ENCODE measurements around the gene TEF. TPM values are rescaled to one million over a fixed set of nuclear protein-coding genes. Genes with fewer than 3 reads are reported as not detected.

TEF gene
- total RNA-seq, 1 donor from 2014 or later, result 11.4 TPM

GRCh38 chr22:41442240-41442792 lies 60.6 kb downstream of the TEF start:
- peaks cover 11% of the 10 kb centered on the region for H3K4me1 Mint-ChIP-seq (ENCODE audit: low read depth)
- H3K27ac Mint-ChIP-seq, result no peak overlapping the region
- TF ChIP-seq, protein P1, sequence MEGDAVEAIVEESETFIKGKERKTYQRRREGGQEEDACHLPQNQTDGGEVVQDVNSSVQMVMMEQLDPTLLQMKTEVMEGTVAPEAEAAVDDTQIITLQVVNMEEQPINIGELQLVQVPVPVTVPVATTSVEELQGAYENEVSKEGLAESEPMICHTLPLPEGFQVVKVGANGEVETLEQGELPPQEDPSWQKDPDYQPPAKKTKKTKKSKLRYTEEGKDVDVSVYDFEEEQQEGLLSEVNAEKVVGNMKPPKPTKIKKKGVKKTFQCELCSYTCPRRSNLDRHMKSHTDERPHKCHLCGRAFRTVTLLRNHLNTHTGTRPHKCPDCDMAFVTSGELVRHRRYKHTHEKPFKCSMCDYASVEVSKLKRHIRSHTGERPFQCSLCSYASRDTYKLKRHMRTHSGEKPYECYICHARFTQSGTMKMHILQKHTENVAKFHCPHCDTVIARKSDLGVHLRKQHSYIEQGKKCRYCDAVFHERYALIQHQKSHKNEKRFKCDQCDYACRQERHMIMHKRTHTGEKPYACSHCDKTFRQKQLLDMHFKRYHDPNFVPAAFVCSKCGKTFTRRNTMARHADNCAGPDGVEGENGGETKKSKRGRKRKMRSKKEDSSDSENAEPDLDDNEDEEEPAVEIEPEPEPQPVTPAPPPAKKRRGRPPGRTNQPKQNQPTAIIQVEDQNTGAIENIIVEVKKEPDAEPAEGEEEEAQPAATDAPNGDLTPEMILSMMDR (IDR thresholded peaks at IDR 0.05; ENCODE audit: unreplicated experiment), result no peak
- peaks cover 8% of the 10 kb centered on the region for H3K36me3 Mint-ChIP-seq (ENCODE audit: insufficient read depth)
- H3K4me3 Mint-ChIP-seq (ENCODE audit: low read depth), result peak overlapping the region; percentile 38
- no peak for DNase-seq (ENCODE audit: low spot score, unreplicated experiment)
- no peaks in the 10 kb centered on the region for H3K27me3 Mint-ChIP-seq
- H3K9me3 Mint-ChIP-seq (ENCODE audit: low read depth), result no peaks in the 10 kb centered on the region

DNA sequence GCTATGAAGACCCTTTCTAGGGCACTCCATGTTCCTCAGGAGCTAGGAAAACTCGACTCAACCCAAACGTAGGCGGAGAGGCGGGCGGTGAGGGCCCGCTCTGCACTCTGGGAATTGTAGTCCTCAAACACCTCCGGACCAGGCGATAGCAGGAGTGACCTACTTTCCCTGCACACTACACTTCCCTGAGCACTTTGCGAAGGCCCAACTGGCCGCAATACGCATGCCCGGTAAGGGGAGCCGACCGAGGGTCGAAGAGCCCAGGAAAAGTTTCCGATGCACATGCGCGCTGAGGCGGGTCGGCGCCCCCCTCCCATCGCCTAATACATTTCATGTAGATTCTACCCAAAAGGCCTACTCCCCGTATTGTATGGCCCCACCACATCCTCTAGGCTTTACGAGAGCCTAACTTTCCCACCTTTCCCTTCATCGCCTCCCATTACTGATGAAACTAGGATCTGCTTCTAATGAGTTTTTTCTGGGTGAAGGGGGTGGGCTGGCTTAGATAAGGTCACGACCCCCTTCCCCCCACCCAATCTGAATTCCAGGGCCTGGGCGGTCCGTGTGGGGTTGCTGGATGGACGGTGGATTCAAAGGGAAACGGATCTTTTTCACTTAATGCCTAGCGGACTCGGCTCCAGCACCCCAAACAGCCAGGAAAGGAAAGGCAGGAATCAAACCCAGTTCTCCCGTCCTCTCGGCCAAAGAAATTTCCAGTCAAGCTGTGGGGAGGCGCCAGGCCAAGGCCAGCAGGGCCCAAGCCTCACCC lies 62.8 kb downstream of the TEF start:
- Mint-ChIP-seq H3K36me3 (ENCODE audit: insufficient read depth) (peaks cover 10% of the 10 kb centered on the region), H3K4me3 (ENCODE audit: low read depth) (peak overlapping the region; percentile 99), H3K27me3 (no peaks in the 10 kb centered on the region)

GRCh38 chr22:41445129-41446056 lies 63.7 kb downstream of the TEF start:
- TF ChIP-seq, protein P1 (IDR thresholded peaks at IDR 0.05; ENCODE audit: unreplicated experiment), result no peak
- Mint-ChIP-seq H3K27me3 (no peaks in the 10 kb centered on the region), H3K9me3 (ENCODE audit: low read depth) (no peaks in the 10 kb centered on the region), H3K27ac (peak overlapping the region; percentile 99), H3K36me3 (ENCODE audit: insufficient read depth) (peaks cover 10% of the 10 kb centered on the region), H3K4me3 (ENCODE audit: low read depth) (peak overlapping the region; percentile 99), H3K4me1 (ENCODE audit: low read depth) (peaks cover 21% of the 10 kb centered on the region)
- no peak for DNase-seq (ENCODE audit: low spot score, unreplicated experiment)

More for the DNA sequence above, 62.8 kb downstream of the TEF start:
- peaks cover 21% of the 10 kb centered on the region for H3K4me1 Mint-ChIP-seq (ENCODE audit: low read depth)
- H3K27ac Mint-ChIP-seq, result peak overlapping the region; percentile 99
- H3K9me3 Mint-ChIP-seq (ENCODE audit: low read depth), result no peaks in the 10 kb centered on the region
- peak; percentile 93 for DNase-seq (ENCODE audit: low spot score, unreplicated experiment)
- TF ChIP-seq, protein P1 (IDR thresholded peaks at IDR 0.05; ENCODE audit: unreplicated experiment), result no peak

GRCh38 chr22:41446057-41446501 lies 64.3 kb downstream of the TEF start:
- Mint-ChIP-seq H3K27me3 (no peaks in the 10 kb centered on the region), H3K4me1 (ENCODE audit: low read depth) (peaks cover 21% of the 10 kb centered on the region), H3K9me3 (ENCODE audit: low read depth) (no peaks in the 10 kb centered on the region), H3K36me3 (ENCODE audit: insufficient read depth) (peaks cover 12% of the 10 kb centered on the region), H3K4me3 (ENCODE audit: low read depth) (peak overlapping the region; percentile 99), H3K27ac (peak overlapping the region; percentile 99)
- TF ChIP-seq, protein P1 (IDR thresholded peaks at IDR 0.05; ENCODE audit: unreplicated experiment), result no peak
- DNase-seq (ENCODE audit: low spot score, unreplicated experiment), result no peak
